HEK293 (cell line): Measurements from ENCODE around the gene HAND1.

Source experiments
- ATF2 ChIP-seq: fragments of 450-650 bp; formaldehyde crosslinking; IDR thresholded peaks from 2 replicates; pipeline ENCODE4 v1.5.1; 2016; ENCODE audit warnings: missing biosample characterization, missing genetic modification characterization, low read depth
- SP2 ChIP-seq: fragments of 450-650 bp; formaldehyde crosslinking; IDR thresholded peaks from 2 replicates; pipeline ENCODE4 v1.5.1; 2016; ENCODE audit warnings: missing biosample characterization, missing genetic modification characterization
- ZBTB49 ChIP-seq: fragments of 450-650 bp; formaldehyde crosslinking; IDR thresholded peaks from 2 replicates; pipeline ENCODE4 v1.5.1; 2016; ENCODE audit warnings: missing biosample characterization, missing genetic modification characterization, low read depth
- ZBTB8A ChIP-seq: fragments of 450-650 bp; formaldehyde crosslinking; IDR thresholded peaks from 2 replicates; pipeline ENCODE4 v1.5.1; 2016; ENCODE audit warnings: missing biosample characterization, missing genetic modification characterization
- ZNF23 ChIP-seq: fragments of 450-650 bp; formaldehyde crosslinking; IDR thresholded peaks from 2 replicates; pipeline ENCODE4 v1.5.1; 2016; ENCODE audit warnings: missing biosample characterization, missing genetic modification characterization, borderline replicate concordance
- ZNF350 ChIP-seq: fragments of 450-650 bp; formaldehyde crosslinking; IDR thresholded peaks from 2 replicates; pipeline ENCODE4 v1.5.0; 2017; ENCODE audit warnings: missing biosample characterization, mild to moderate bottlenecking, missing genetic modification characterization
- ZNF423 ChIP-seq: fragments of 450-650 bp; formaldehyde crosslinking; IDR thresholded peaks from 2 replicates; pipeline ENCODE4 v1.5.1; 2016; ENCODE audit warnings: missing biosample characterization, missing genetic modification characterization
- ZNF530 ChIP-seq: fragments of 450-650 bp; formaldehyde crosslinking; IDR thresholded peaks from 2 replicates; pipeline ENCODE4 v1.5.1; 2016; ENCODE audit warnings: low read depth, missing biosample characterization, missing genetic modification characterization
- ZNF596 ChIP-seq: fragments of 450-650 bp; IDR thresholded peaks from 2 replicates; pipeline ENCODE4 v1.5.0; 2018; ENCODE audit warnings: missing biosample characterization, mild to moderate bottlenecking, missing genetic modification characterization, moderate library complexity
- ZNF777 ChIP-seq: fragments of 450-650 bp; formaldehyde crosslinking; IDR thresholded peaks from 2 replicates; pipeline ENCODE4 v1.5.1; 2017; ENCODE audit warnings: missing biosample characterization, missing genetic modification characterization, borderline replicate concordance
- ZSCAN18 ChIP-seq: fragments of 450-650 bp; formaldehyde crosslinking; IDR thresholded peaks from 2 replicates; pipeline ENCODE4 v1.5.1; 2016; ENCODE audit warnings: missing biosample characterization, missing genetic modification characterization
- TF ChIP-seq, protein P1 (sequence below): fragments of 450-650 bp; formaldehyde crosslinking; IDR thresholded peaks from 2 replicates; pipeline ENCODE4 v1.5.1; 2016; ENCODE audit warnings: missing biosample characterization, missing genetic modification characterization

DNA sequence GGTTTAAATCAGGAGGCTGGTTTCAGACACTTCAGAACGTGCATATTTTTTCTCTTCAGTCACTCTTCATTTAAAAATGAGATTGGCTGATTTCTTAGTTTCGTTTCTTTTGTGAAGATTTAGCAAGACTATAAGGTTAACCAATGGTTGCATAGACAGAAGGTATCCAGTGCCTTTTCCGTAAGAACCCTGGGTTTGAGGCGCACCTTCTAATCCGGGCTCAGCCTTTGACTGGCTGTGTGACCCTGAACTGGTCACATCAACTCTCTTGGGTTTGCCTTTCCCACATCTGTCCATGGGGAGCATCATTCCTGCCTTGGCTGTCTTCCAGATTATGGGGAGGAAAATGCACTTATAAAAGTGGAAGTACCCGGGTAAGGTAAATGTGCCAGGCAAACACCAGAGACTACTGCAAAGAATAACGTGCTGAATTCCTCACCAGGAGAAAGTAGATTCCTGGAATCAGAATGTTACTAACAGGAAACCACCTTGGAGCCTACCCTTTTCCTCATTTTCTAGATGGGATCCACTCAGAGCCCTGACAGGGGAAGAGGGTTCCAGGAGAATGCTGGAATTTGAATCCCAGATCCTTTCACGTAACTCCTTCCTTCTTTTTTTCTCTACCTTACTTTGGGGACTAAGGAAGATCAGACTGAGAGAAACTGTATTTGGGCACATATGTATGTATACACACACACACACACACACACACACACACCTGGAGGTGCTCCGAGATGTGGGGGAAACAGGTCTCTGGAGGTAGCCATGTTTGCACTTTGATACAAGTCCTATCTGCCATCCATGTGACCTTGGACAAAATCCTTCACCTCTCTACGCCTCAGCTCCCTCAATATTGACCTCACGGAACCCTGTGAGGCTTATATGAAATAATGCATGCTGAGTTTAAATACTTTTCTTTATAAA, 6.8 kb downstream of the HAND1 start:
- TF ChIP-seq ZNF350 (tag by site-specific recombination) (no peak), ZSCAN18 (no peak), ZNF530 (tag by site-specific recombination) (no peak), ZNF596 (tag by site-specific recombination) (no peak), ATF2 (tag by site-specific recombination) (no peak), ZNF423 (tag by site-specific recombination) (no peak), SP2 (tag by site-specific recombination) (no peak), ZBTB8A (tag by site-specific recombination) (no peak), ZNF23 (tag by site-specific recombination) (no peak), ZNF777 (tag by site-specific recombination) (no peak), ZBTB49 (tag by site-specific recombination) (no peak)
- TF ChIP-seq, protein P1, sequence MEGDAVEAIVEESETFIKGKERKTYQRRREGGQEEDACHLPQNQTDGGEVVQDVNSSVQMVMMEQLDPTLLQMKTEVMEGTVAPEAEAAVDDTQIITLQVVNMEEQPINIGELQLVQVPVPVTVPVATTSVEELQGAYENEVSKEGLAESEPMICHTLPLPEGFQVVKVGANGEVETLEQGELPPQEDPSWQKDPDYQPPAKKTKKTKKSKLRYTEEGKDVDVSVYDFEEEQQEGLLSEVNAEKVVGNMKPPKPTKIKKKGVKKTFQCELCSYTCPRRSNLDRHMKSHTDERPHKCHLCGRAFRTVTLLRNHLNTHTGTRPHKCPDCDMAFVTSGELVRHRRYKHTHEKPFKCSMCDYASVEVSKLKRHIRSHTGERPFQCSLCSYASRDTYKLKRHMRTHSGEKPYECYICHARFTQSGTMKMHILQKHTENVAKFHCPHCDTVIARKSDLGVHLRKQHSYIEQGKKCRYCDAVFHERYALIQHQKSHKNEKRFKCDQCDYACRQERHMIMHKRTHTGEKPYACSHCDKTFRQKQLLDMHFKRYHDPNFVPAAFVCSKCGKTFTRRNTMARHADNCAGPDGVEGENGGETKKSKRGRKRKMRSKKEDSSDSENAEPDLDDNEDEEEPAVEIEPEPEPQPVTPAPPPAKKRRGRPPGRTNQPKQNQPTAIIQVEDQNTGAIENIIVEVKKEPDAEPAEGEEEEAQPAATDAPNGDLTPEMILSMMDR (tag by site-specific recombination) = no peak
